Osteoblast (primary cell): Measurements from ENCODE around the gene LTN1. TPM values are rescaled to one million over a fixed set of nuclear protein-coding genes. Genes with fewer than 3 reads are reported as not detected.

ENCODE experiments used
- DNase-seq: peaks from one replicate; pipeline ENCODE4 v3.0.0; 2011; ENCODE audit warnings: low spot score, mixed read lengths; ENCODE audit not compliant: insufficient read length; ENCODE audit errors: missing footprints
- H2AFZ ChIP-seq: 2 replicates; pipeline ENCODE4 v1.6.0; 2011; ENCODE audit warnings: mild to moderate bottlenecking, low read length
- H3K27ac ChIP-seq: 2 replicates; pipeline ENCODE4 v1.5.1; 2011; ENCODE audit warnings: mild to moderate bottlenecking, low read depth, low read length, moderate library complexity
- H3K27me3 ChIP-seq: 2 replicates; pipeline ENCODE4 v1.6.0; 2012; ENCODE audit warnings: mild to moderate bottlenecking, control low read depth, inconsistent platforms, low read length, moderate library complexity; ENCODE audit not compliant: insufficient read depth
- H3K36me3 ChIP-seq: 2 replicates; pipeline ENCODE4 v1.5.1; 2011; ENCODE audit warnings: mild to moderate bottlenecking, low read length, control low read depth, moderate library complexity; ENCODE audit not compliant: insufficient read depth
- H3K4me1 ChIP-seq: 2 replicates; pipeline ENCODE4 v1.5.1; 2011; ENCODE audit warnings: mild to moderate bottlenecking, low read length, control low read depth, moderate library complexity; ENCODE audit not compliant: insufficient read depth
- H3K4me2 ChIP-seq: 2 replicates; pipeline ENCODE4 v1.6.0; 2011; ENCODE audit warnings: mild to moderate bottlenecking, low read length; ENCODE audit not compliant: insufficient read depth
- H3K4me3 ChIP-seq: fragments of 200-600 bp; sonication (generic); 3 replicates; pipeline ENCODE4 v1.5.1; 2012; ENCODE audit warnings: mild to moderate bottlenecking, low read length, inconsistent platforms; ENCODE audit not compliant: insufficient read depth
- H3K79me2 ChIP-seq: 2 replicates; pipeline ENCODE4 v1.6.0; 2012; ENCODE audit warnings: mild to moderate bottlenecking, low read length, control low read depth, inconsistent platforms; ENCODE audit not compliant: insufficient read depth
- H3K9me3 ChIP-seq: 2 replicates; pipeline ENCODE4 v1.5.1; 2011; ENCODE audit warnings: low read depth, low read length, control low read depth
- H4K20me1 ChIP-seq: 2 replicates; pipeline ENCODE4 v1.6.0; 2012; ENCODE audit warnings: mild to moderate bottlenecking, low read length, control low read depth; ENCODE audit not compliant: insufficient read depth
- CTCF ChIP-seq: IDR thresholded peaks from 2 replicates; pipeline ENCODE4 v1.5.1; 2011; ENCODE audit warnings: mild to moderate bottlenecking, low read depth, low read length, moderate library complexity; ENCODE audit errors: extremely low read depth
- total RNA-seq: library from RNA; depleted of rRNA; stranded (reverse); fragments of >200 nt; gene quantifications from 2 replicates; pipeline ENCODE4 v1.2.3, GENCODE V29; 2012

The LTN1 gene
- total RNA-seq, 1 donor, result 27.5 TPM

DNA sequence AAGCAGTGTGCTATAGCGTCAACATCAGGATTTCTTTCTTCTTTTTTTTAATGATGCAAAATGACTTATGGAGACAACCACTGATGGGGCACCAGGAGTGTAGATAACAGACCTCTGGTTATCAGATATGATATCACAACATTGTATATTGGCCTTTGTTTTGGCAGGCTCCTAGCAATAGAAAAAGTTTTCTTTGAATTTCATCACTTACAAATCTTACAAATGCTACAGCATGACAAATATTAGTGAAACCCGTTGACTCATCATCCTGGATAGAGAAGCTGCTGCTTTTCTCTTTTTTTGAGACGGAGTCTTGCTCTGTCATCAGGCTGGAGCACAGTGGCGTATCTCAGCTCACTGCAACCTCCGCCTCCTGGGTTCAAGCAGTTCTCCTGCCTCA is 92.9 kb downstream of the LTN1 start:
- no peak overlapping the region for H3K4me3 ChIP-seq
- H3K36me3 ChIP-seq, result no peaks in the 10 kb centered on the region
- no peaks in the 10 kb centered on the region for H4K20me1 ChIP-seq
- no peak overlapping the region for H2AFZ ChIP-seq
- no peaks in the 10 kb centered on the region for H3K4me1 ChIP-seq
- no peaks in the 10 kb centered on the region for H3K9me3 ChIP-seq
- H3K27me3 ChIP-seq, result peaks cover 4% of the 10 kb centered on the region
- no peak for DNase-seq
- no peak for TF ChIP-seq CTCF
- no peaks in the 10 kb centered on the region for H3K79me2 ChIP-seq
- no peak overlapping the region for H3K27ac ChIP-seq
- no peak overlapping the region for H3K4me2 ChIP-seq

DNA sequence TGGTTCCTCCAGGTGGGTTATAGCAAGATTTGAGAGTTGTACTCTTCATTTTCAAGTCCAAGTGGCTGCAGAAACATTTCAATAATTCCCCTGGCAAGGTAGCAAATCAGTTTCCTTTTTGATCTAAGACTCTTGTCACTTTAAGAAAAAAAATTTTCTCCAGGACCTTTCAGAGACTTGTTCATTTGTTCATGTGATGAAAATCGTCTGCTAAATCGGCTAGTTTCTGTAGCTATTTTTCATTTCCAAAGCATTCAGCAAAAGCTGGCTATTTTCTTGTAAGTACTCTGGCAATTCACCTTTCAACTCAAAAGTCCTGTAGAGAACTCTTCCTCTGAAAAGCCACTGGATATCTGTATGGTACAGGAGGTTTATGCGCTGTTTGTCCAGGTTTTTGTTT is 93.5 kb downstream of the LTN1 start:
- Histone ChIP-seq H3K4me2 (no peak overlapping the region), H3K79me2 (no peaks in the 10 kb centered on the region), H3K27me3 (peaks cover 4% of the 10 kb centered on the region), H3K4me1 (no peaks in the 10 kb centered on the region), H3K9me3 (no peaks in the 10 kb centered on the region), H2AFZ (no peak overlapping the region), H3K36me3 (no peaks in the 10 kb centered on the region), H4K20me1 (no peaks in the 10 kb centered on the region), H3K4me3 (no peak overlapping the region), H3K27ac (no peak overlapping the region)
- DNase-seq, result no peak
- TF ChIP-seq CTCF, result no peak

GRCh38 chr21:28893687-28894086 is 99.0 kb downstream of the LTN1 start:
- no peak overlapping the region for H3K4me3 ChIP-seq
- H3K27ac ChIP-seq, result no peak overlapping the region
- no peak overlapping the region for H2AFZ ChIP-seq
- H3K4me2 ChIP-seq, result no peak overlapping the region
- H3K9me3 ChIP-seq, result no peaks in the 10 kb centered on the region
- no peaks in the 10 kb centered on the region for H4K20me1 ChIP-seq
- H3K27me3 ChIP-seq, result peaks cover 28% of the 10 kb centered on the region
- H3K36me3 ChIP-seq, result no peaks in the 10 kb centered on the region
- H3K79me2 ChIP-seq, result no peaks in the 10 kb centered on the region
- no peak for TF ChIP-seq CTCF
- no peaks in the 10 kb centered on the region for H3K4me1 ChIP-seq
- DNase-seq, result no peak

- TF ChIP-seq CTCF, result no peak
- Histone ChIP-seq H3K27ac (no peak overlapping the region), H3K4me3 (no peak overlapping the region), H3K27me3 (peaks cover 28% of the 10 kb centered on the region), H3K4me1 (no peaks in the 10 kb centered on the region), H4K20me1 (no peaks in the 10 kb centered on the region), H3K36me3 (no peaks in the 10 kb centered on the region), H3K9me3 (no peaks in the 10 kb centered on the region), H3K79me2 (no peaks in the 10 kb centered on the region), H3K4me2 (no peak overlapping the region), H2AFZ (no peak overlapping the region)
- DNase-seq, result no peak
Measured at GRCh38 chr21:28892199-28893111, 100.2 kb downstream of the LTN1 start.
